ENCODE data around the gene RPL10A.

- no peak for TF ChIP-seq EP300 (IDR thresholded peaks at IDR 0.05; ENCODE audit: borderline replicate concordance in 1 of 2, low read depth in 1 of 2, low read length in 1 of 2)
- TF ChIP-seq CTCF (IDR thresholded peaks at IDR 0.05): no peak
- TF ChIP-seq SIN3A (IDR thresholded peaks at IDR 0.05; ENCODE audit: borderline replicate concordance, low read depth, low read length): no peak
- no peak for TF ChIP-seq POLR2AphosphoS5 (IDR thresholded peaks at IDR 0.05; ENCODE audit: low read depth, low read length)
- no peak for TF ChIP-seq RCOR1 (IDR thresholded peaks at IDR 0.05; ENCODE audit: low read length)
- TF ChIP-seq EZH2phosphoT487 (IDR thresholded peaks at IDR 0.05; ENCODE audit: borderline replicate concordance, low read depth): no peak
- no peak for TF ChIP-seq REST (IDR thresholded peaks at IDR 0.05; ENCODE audit: low read depth, low read length)
- TF ChIP-seq GATA2 (CRISPR knock-in tag; IDR thresholded peaks at IDR 0.05): no peak
- TF ChIP-seq NFIC (IDR thresholded peaks at IDR 0.05; ENCODE audit: borderline replicate concordance): no peak
- no peak for TF ChIP-seq IRF3 (IDR thresholded peaks at IDR 0.05; ENCODE audit: low read depth, low read length)
- no peak for TF ChIP-seq USF2 (IDR thresholded peaks at IDR 0.05; ENCODE audit: borderline replicate concordance, low read depth, low read length)
- no peak for TF ChIP-seq MAX (IDR thresholded peaks at IDR 0.05; ENCODE audit: low read depth)
- no peak for TF ChIP-seq RFX5 (IDR thresholded peaks at IDR 0.05; ENCODE audit: low read length)
These were observed 28.9 kb upstream of the RPL10A start for GRCh38 chr6:35439308-35439707.

Measured in SK-N-SH (cell line).